ENCODE results near the gene PAPPA2. TPM values are rescaled to one million over a fixed set of nuclear protein-coding genes. Genes with fewer than 3 reads are reported as not detected.

PAPPA2 gene
- total RNA-seq, 6 experiments from 2014 or later: 0.53 to 14.8 (median 2.9) TPM

DNA sequence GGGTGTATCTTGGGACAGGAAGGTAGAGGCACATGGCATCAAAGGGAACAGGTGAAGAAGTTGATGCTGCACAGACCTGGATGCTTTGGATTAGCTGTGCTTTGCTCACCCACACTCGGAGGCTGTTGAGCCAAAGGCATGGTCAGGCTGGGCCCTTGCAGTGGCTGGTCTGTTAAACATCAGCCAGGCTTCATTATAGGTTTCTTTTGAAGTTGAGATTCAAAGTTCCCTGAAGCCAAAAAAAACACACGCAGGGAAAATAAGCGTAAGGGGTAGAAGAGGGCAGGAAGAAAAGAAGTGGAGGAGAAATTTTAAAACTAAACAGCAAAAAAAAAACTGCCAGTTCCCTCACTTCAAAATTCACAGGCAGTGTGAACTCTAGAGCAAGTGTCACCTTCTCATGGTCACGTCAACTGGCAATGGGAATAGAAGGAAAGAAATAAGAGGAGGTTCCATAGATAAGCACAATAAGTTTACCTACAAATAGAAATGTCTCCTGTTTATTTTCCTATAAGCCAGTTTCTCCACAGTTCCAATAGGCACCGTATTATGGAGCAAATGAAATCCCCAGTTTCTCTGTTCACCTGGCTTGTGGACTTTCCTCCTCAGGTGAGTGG, 139.5 kb downstream of the PAPPA2 start:
- H3K36me3 ChIP-seq: no peaks in the 10 kb centered on the region
- DNase-seq (no peak), ATAC-seq (peak; percentile 40 to 89 (median 70))
- no peak for TF ChIP-seq POLR2A (IDR thresholded peaks at IDR 0.05)
- TF ChIP-seq, protein P1, sequence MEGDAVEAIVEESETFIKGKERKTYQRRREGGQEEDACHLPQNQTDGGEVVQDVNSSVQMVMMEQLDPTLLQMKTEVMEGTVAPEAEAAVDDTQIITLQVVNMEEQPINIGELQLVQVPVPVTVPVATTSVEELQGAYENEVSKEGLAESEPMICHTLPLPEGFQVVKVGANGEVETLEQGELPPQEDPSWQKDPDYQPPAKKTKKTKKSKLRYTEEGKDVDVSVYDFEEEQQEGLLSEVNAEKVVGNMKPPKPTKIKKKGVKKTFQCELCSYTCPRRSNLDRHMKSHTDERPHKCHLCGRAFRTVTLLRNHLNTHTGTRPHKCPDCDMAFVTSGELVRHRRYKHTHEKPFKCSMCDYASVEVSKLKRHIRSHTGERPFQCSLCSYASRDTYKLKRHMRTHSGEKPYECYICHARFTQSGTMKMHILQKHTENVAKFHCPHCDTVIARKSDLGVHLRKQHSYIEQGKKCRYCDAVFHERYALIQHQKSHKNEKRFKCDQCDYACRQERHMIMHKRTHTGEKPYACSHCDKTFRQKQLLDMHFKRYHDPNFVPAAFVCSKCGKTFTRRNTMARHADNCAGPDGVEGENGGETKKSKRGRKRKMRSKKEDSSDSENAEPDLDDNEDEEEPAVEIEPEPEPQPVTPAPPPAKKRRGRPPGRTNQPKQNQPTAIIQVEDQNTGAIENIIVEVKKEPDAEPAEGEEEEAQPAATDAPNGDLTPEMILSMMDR (IDR thresholded peaks at IDR 0.05): no peak
- H3K9me3 ChIP-seq: no peaks in the 10 kb centered on the region
- no peak overlapping the region for H3K4me3 ChIP-seq
- H3K27ac ChIP-seq: no peak overlapping the region
- no peaks in the 10 kb centered on the region for H3K4me1 ChIP-seq
- no peaks in the 10 kb centered on the region for H3K27me3 ChIP-seq
- 32% methylated on average over 5 of the region's 5 CpGs for WGBS (ENCODE audit: insufficient coverage, low coverage, low lambda C conversion rate, missing lambda C conversion rate)
- intact Hi-C loops (cut with DNase I): no loop called here

DNA sequence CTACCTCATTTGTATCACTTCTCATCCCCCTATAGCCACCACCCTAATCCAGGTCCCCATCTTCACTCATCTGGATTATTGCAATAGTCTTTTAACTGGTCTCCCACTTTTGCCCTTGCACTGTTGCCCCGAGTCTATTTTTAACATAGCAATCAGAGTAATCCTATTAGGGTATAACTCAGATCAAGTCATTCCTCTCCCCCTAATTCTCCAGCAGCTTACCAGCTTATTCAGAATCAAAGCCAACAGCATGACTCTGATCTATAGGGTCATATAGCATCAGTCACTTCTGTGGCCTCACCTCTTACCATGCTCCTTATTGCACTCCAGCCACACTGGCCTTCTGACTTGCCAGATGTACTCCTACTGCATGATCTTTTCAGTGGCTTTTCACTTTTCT, 140.7 kb downstream of the PAPPA2 start:
- DNase-seq: no peak
- Histone ChIP-seq H3K27ac (no peak overlapping the region), H3K4me3 (no peak overlapping the region), H3K9me3 (no peaks in the 10 kb centered on the region), H3K36me3 (no peaks in the 10 kb centered on the region), H3K27me3 (no peaks in the 10 kb centered on the region), H3K4me1 (no peaks in the 10 kb centered on the region)
- intact Hi-C loops (cut with DNase I): no loop called here
- WGBS (ENCODE audit: insufficient coverage, low coverage, low lambda C conversion rate, missing lambda C conversion rate): 82% methylated on average over 1 of the region's 1 CpG
- no peak for TF ChIP-seq POLR2A (IDR thresholded peaks at IDR 0.05)
- TF ChIP-seq, protein P1 (IDR thresholded peaks at IDR 0.05): no peak
- no peak for ATAC-seq

DNA sequence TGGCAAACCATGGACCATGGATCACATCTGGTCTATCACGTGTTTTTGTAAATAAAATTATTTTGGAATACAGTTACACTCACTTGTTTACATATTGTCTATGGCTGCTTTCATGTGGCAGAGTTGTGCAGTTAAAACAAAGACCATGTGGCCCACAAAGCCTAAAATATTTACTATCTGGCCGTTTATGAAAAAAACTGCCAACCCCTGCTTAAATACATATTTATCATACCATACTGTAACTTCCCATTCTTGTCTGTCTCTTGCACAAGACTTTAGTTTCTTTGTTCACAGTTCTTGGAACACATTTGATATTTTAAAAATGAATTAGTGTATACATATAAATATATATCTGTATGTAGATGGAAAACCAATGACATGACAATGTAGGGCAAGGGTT, 141.5 kb downstream of the PAPPA2 start:
- TF ChIP-seq, protein P1 (IDR thresholded peaks at IDR 0.05): no peak
- no peak for TF ChIP-seq POLR2A (IDR thresholded peaks at IDR 0.05)
- Histone ChIP-seq H3K36me3 (no peaks in the 10 kb centered on the region), H3K27ac (no peak overlapping the region), H3K4me1 (no peaks in the 10 kb centered on the region), H3K9me3 (no peaks in the 10 kb centered on the region), H3K27me3 (no peaks in the 10 kb centered on the region), H3K4me3 (no peak overlapping the region)
- intact Hi-C loops (cut with DNase I): no loop called here
- ATAC-seq: no peak
- 63% methylated on average over 2 of the region's 2 CpGs for WGBS (ENCODE audit: insufficient coverage, low coverage, low lambda C conversion rate, missing lambda C conversion rate)
- DNase-seq: no peak

DNA sequence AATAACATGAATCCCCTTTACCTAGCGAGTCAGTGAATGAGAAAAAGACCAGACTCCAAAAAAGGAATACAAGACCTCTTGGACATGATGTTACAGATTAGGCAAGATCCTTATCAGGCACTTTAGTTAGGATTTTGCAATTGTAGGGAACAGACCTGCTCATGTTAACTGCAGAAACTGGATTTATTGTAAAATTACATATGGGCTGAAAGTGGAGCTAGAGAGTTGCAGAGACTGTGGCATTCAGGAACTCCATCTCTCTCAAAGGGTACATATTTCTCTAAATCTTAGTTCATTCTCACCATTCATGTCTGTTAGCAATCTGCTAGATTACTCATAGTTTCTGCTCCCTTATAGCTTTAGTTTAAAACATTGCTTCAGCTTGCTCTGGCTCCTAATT, 142.2 kb downstream of the PAPPA2 start:
- TF ChIP-seq POLR2A (IDR thresholded peaks at IDR 0.05): no peak
- TF ChIP-seq, protein P1 (IDR thresholded peaks at IDR 0.05): no peak
- no peak for DNase-seq
- Histone ChIP-seq H3K36me3 (no peaks in the 10 kb centered on the region), H3K4me1 (no peaks in the 10 kb centered on the region), H3K4me3 (no peak overlapping the region), H3K9me3 (no peaks in the 10 kb centered on the region), H3K27me3 (no peaks in the 10 kb centered on the region), H3K27ac (no peak overlapping the region)
- intact Hi-C loops (cut with DNase I): no loop called here
- ATAC-seq: no peak
- 45% methylated on average over 1 of the region's 1 CpG for WGBS (ENCODE audit: insufficient coverage, low coverage, low lambda C conversion rate, missing lambda C conversion rate)

Data from right lobe of liver (tissue), 6 donors.